GM12878 (cell line): ENCODE measurements around the gene RNF112. TPM values are rescaled to one million over a fixed set of nuclear protein-coding genes. Genes with fewer than 3 reads are reported as not detected.

Source experiments
- ATAC-seq: fragments of 200-7000 bp; cut with Tn5 transposase; 3 replicates; pipeline ENCODE4 v1.9.1; 2020; ENCODE audit warnings: mild to moderate bottlenecking, moderate library complexity
- BruUV-seq: library from RNA; stranded (reverse); fragments of 400-500 nt; replicated peaks from 2 replicates; lab custom pipeline; 2021; lab: Mats Ljungman, UMichigan
- CTCF ChIA-PET: fragments of 300-600 bp; sonication (Branson Sonifier 250); formaldehyde crosslinking; extraction: SDS; loops from one replicate; lab custom pipeline; 2021; ENCODE audit warnings: inconsistent platforms; lab: Yijun Ruan, JAX
- POLR2A ChIA-PET: fragments of 350-600 bp; formaldehyde crosslinking; extraction: SDS; loops from one replicate; lab custom pipeline; 2021; ENCODE audit warnings: inconsistent platforms; lab: Charles Lee
- RAD21 ChIA-PET: fragments of 300-600 bp; sonication (Branson Sonifier 250); formaldehyde crosslinking; loops from one replicate; lab custom pipeline; 2023; ENCODE audit warnings: antibody characterized with exemption; ENCODE audit not compliant: unreplicated experiment; lab: Charles Lee
- SMC1A ChIA-PET: fragments of 300-600 bp; sonication (Branson Sonifier 250); formaldehyde crosslinking; loops from one replicate; lab custom pipeline; 2023; ENCODE audit not compliant: unreplicated experiment, uncharacterized antibody; lab: Charles Lee
- DNase-seq: peaks from one replicate; pipeline ENCODE4 v3.0.0-alpha.2; 2011; ENCODE audit warnings: low read depth, low spot score
- FAIRE-seq: peaks from 3 replicates; lab custom pipeline; 2011; peaks lifted over from hg19 to GRCh38; lab: Jason Lieb, UNC
- H2AFZ ChIP-seq: 2 replicates; pipeline ENCODE4 v1.6.0; 2011; ENCODE audit warnings: low read depth, low read length, control low read depth; ENCODE audit not compliant: control insufficient read depth
- H3K27ac ChIP-seq: 2 replicates; pipeline ENCODE4 v1.5.1; 2011; ENCODE audit warnings: control low read depth; ENCODE audit not compliant: control insufficient read depth, insufficient read depth
- H3K27me3 ChIP-seq, 2 experiments: replicated peaks in 1 of 2; 2 replicates each; pipeline versions ENCODE4 v1.6.0 to v1.6.1; 2011; ENCODE audit warnings: low read length in 1 of 2; ENCODE audit not compliant: control insufficient read depth in 2 of 2, insufficient read depth in 2 of 2
- H3K36me3 ChIP-seq, 2 experiments: 2 replicates each; pipeline ENCODE4 v1.5.1; 2011; ENCODE audit warnings: low read length in 1 of 2; ENCODE audit not compliant: control insufficient read depth in 2 of 2, insufficient read depth in 2 of 2
- H3K4me1 ChIP-seq: 2 replicates; pipeline ENCODE4 v1.6.1; 2011; ENCODE audit warnings: mild to moderate bottlenecking, low read length, moderate library complexity, mixed read lengths; ENCODE audit not compliant: control insufficient read depth, insufficient read depth
- H3K4me2 ChIP-seq: 2 replicates; pipeline ENCODE4 v1.6.0; 2011; ENCODE audit warnings: control low read depth; ENCODE audit not compliant: control insufficient read depth, insufficient read depth
- H3K4me3 ChIP-seq: fragments of 200-600 bp; sonication (generic); 2 replicates; pipeline ENCODE4 v1.5.1; 2016
- H3K79me2 ChIP-seq: 2 replicates; pipeline ENCODE4 v1.6.0; 2011; ENCODE audit warnings: low read length; ENCODE audit not compliant: control insufficient read depth, insufficient read depth
- H3K9ac ChIP-seq: 2 replicates; pipeline ENCODE4 v1.8.0; 2011; ENCODE audit warnings: low read length, control low read depth, mixed read lengths; ENCODE audit not compliant: control insufficient read depth, insufficient read depth
- H3K9me3 ChIP-seq: replicated peaks from 3 replicates; pipeline ENCODE4 v1.5.1; 2011; ENCODE audit warnings: mild to moderate bottlenecking, low read length; ENCODE audit not compliant: control insufficient read depth, insufficient read depth
- H4K20me1 ChIP-seq: 2 replicates; pipeline ENCODE4 v1.6.0; 2011; ENCODE audit not compliant: control insufficient read depth, insufficient read depth
- ASH2L ChIP-seq: fragments of 300-600, 200-600 bp; sonication (generic); IDR thresholded peaks from 2 replicates; pipeline ENCODE4 v1.6.1; 2017; ENCODE audit warnings: low read depth, mild to moderate bottlenecking, borderline replicate concordance
- ATF3 ChIP-seq: IDR thresholded peaks from 2 replicates; pipeline ENCODE4 v1.6.1; 2011; ENCODE audit warnings: low read depth, mild to moderate bottlenecking, low read length, moderate library complexity, borderline replicate concordance; ENCODE audit errors: extremely low read depth
- BCL3 ChIP-seq: IDR thresholded peaks from 2 replicates; pipeline ENCODE4 v1.6.1; 2011; ENCODE audit warnings: borderline replicate concordance, low read depth, mild to moderate bottlenecking, moderate library complexity, low read length; ENCODE audit not compliant: insufficient read depth, poor library complexity, severe bottlenecking
- CUX1 ChIP-seq: IDR thresholded peaks from 2 replicates; pipeline ENCODE4 v1.6.1; 2012; ENCODE audit warnings: improper control_type of control experiment, low read depth, low read length; ENCODE audit not compliant: insufficient replicate concordance
- EED ChIP-seq: sonication (generic); IDR thresholded peaks from 2 replicates; pipeline ENCODE4 v1.6.1; 2016; ENCODE audit warnings: antibody characterized with exemption, low read depth
- EGR1 ChIP-seq, 2 experiments: IDR thresholded peaks; 1 replicate in 1 of 2; 2 replicates in 1 of 2; pipeline ENCODE4 v1.6.1; 2011 to 2012; ENCODE audit warnings: low read depth in 2 of 2, low read length in 2 of 2, borderline replicate concordance in 1 of 2, mild to moderate bottlenecking in 1 of 2, moderate library complexity in 1 of 2
- EP300 ChIP-seq, 2 experiments: fragments of 150-350 bp in 1 of 2; IDR thresholded peaks; 2 replicates each; pipeline ENCODE4 v1.6.1; 2011 to 2012; ENCODE audit warnings: low read depth in 2 of 2, low read length in 2 of 2, borderline replicate concordance in 1 of 2, improper control_type of control experiment in 1 of 2, inconsistent platforms in 1 of 2; ENCODE audit not compliant: control insufficient read depth in 1 of 2
- GABPA ChIP-seq: IDR thresholded peaks from 2 replicates; pipeline ENCODE4 v1.6.1; 2014; ENCODE audit warnings: antibody characterized with exemption, low read depth, mild to moderate bottlenecking, inconsistent platforms
- LARP7 ChIP-seq: fragments of 450-650 bp; IDR thresholded peaks from 2 replicates; pipeline ENCODE4 v1.6.1; 2017; ENCODE audit warnings: mild to moderate bottlenecking
- NFYA ChIP-seq: IDR thresholded peaks from 2 replicates; pipeline ENCODE4 v1.6.1; 2011; ENCODE audit warnings: low read depth, mild to moderate bottlenecking, low read length, improper control_type of control experiment, borderline replicate concordance
- RAD21 ChIP-seq: IDR thresholded peaks from 2 replicates; pipeline ENCODE4 v1.6.1; 2011; ENCODE audit warnings: mild to moderate bottlenecking, low read depth, low read length, moderate library complexity; ENCODE audit not compliant: insufficient read depth
- SMAD5 ChIP-seq: IDR thresholded peaks from 2 replicates; pipeline ENCODE4 v1.6.1; 2016; ENCODE audit warnings: antibody characterized with exemption, low read depth
- SMC3 ChIP-seq: IDR thresholded peaks from 2 replicates; pipeline ENCODE4 v1.6.1; 2011; ENCODE audit warnings: low read length, improper control_type of control experiment, borderline replicate concordance
- TBL1XR1 ChIP-seq: IDR thresholded peaks from 2 replicates; pipeline ENCODE4 v1.6.1; 2012; ENCODE audit warnings: low read depth, low read length, improper control_type of control experiment
- ZNF384 ChIP-seq: IDR thresholded peaks from 2 replicates; pipeline ENCODE4 v1.6.1; 2012; ENCODE audit warnings: low read depth, mild to moderate bottlenecking, low read length, improper control_type of control experiment, borderline replicate concordance
- WGBS: methylation state at CpG from one replicate; pipeline ENCODE4 v1.1.6; 2016; ENCODE audit warnings: low lambda C conversion rate; ENCODE audit not compliant: insufficient replicate concordance, insufficient coverage; ENCODE audit errors: missing lambda C conversion rate; 5-methylcytosine and 5-hydroxymethylcytosine counted together
- in situ Hi-C: fragments of 300-500 bp; cut with MboI; formaldehyde crosslinking; loops from 9 replicates; pipeline ENCODE4 v1.14.3; 2018; ENCODE audit warnings: mixed read lengths
- intact Hi-C: fragments of 100-400 bp; cut with micrococcal nuclease; formaldehyde crosslinking; loops from one replicate; pipeline ENCODE4 v1.14.2; 2022; ENCODE audit not compliant: unreplicated experiment
- polyA plus RNA-seq, 11 experiments: library from polyadenylated mRNA; depleted of rRNA in 4 of 11; unstranded in 6 of 11; stranded (reverse) in 5 of 11; fragments of >200 nt; fragmentation: Nextera tagmentation in 4 of 11; fragmentation: Illumina TruSeq in 1 of 11; extraction: Ambion mirVana in 4 of 11; extraction: Trizol in 1 of 11; gene quantifications; 1 replicate in 1 of 11; 2 replicates in 10 of 11; pipeline versions ENCODE4 v1.2.1 to v1.2.3, GENCODE V29; 2011 to 2016; ENCODE audit warnings: inconsistent platforms in 2 of 11, missing spikeins in 2 of 11, low read depth in 1 of 11
- total RNA-seq, 4 experiments: library from RNA; depleted of rRNA in 3 of 4; stranded (reverse); fragments of >200 nt in 3 of 4; fragmentation: Illumina TruSeq in 1 of 4; extraction: Trizol in 1 of 4; gene quantifications; 2 replicates each; pipeline versions ENCODE4 v1.2.1 to v1.2.3, GENCODE V29; 2013 to 2021
- TF ChIP-seq, protein P1 (sequence below): fragments of 450-650 bp; IDR thresholded peaks from 2 replicates; pipeline ENCODE4 v1.6.1; 2017; ENCODE audit warnings: mild to moderate bottlenecking

The RNF112 gene
- total and polyA plus RNA-seq, 10 of the 15 experiments (the other 5 are each of a cell fraction or from before 2014, with no cell fraction given), result not detected

- no peak overlapping the region for H3K4me3 ChIP-seq
- in situ Hi-C loops, result no loop called here
- no TSS peak for BruUV-seq
- SMC1A ChIA-PET, result no interaction called here
- CTCF ChIA-PET, result no interaction called here
- H3K79me2 ChIP-seq, result no peaks in the 10 kb centered on the region
- no peak overlapping the region for H3K4me2 ChIP-seq
- no peak overlapping the region for H3K9ac ChIP-seq
- RAD21 ChIA-PET, result no interaction called here
- H3K4me1 ChIP-seq, result no peaks in the 10 kb centered on the region
- H3K36me3 ChIP-seq, result no peaks in the 10 kb centered on the region
- H2AFZ ChIP-seq, result no peak overlapping the region
- H4K20me1 ChIP-seq, result no peaks in the 10 kb centered on the region
- POLR2A ChIA-PET, result no interaction called here
- intact Hi-C loops, result no loop called here
- no peak overlapping the region for H3K27ac ChIP-seq
- no peak for DNase-seq
- WGBS, result 0% methylated on average over 1 of the region's 1 CpG
- H3K9me3 ChIP-seq, result peaks cover 5% of the 10 kb centered on the region
- no peak for FAIRE-seq
- H3K27me3 ChIP-seq, result no peaks in the 10 kb centered on the region
- ATAC-seq, result no peak
- TF ChIP-seq LARP7 (no peak), CUX1 (no peak), SMAD5 (no peak), BCL3 (no peak), GABPA (no peak), RAD21 (no peak), ATF3 (no peak), TBL1XR1 (no peak), EP300 (IDR thresholded peaks at IDR 0.05; ENCODE audit: borderline replicate concordance in 1 of 2, control insufficient read depth in 1 of 2, low read depth in 2 of 2, low read length in 2 of 2) (no peak), ASH2L (no peak), NFYA (no peak), EGR1 (IDR thresholded peaks at IDR 0.05; ENCODE audit: borderline replicate concordance in 1 of 2, low read depth in 2 of 2, low read length in 2 of 2) (no peak), SMC3 (no peak), EED (no peak), ZNF384 (no peak)
- TF ChIP-seq, protein P1, sequence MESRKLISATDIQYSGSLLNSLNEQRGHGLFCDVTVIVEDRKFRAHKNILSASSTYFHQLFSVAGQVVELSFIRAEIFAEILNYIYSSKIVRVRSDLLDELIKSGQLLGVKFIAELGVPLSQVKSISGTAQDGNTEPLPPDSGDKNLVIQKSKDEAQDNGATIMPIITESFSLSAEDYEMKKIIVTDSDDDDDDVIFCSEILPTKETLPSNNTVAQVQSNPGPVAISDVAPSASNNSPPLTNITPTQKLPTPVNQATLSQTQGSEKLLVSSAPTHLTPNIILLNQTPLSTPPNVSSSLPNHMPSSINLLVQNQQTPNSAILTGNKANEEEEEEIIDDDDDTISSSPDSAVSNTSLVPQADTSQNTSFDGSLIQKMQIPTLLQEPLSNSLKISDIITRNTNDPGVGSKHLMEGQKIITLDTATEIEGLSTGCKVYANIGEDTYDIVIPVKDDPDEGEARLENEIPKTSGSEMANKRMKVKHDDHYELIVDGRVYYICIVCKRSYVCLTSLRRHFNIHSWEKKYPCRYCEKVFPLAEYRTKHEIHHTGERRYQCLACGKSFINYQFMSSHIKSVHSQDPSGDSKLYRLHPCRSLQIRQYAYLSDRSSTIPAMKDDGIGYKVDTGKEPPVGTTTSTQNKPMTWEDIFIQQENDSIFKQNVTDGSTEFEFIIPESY, result no peak
Measured at GRCh38 chr17:19440421-19440820, 29.4 kb downstream of the RNF112 start.
